SK-N-SH (cell line): ENCODE data around the gene TBXA2R. TPM values are rescaled to one million over a fixed set of nuclear protein-coding genes. Genes with fewer than 3 reads are reported as not detected.
"Not testable (repeated sequence)": the region's sequence is repeated elsewhere in the genome, so short reads cannot be mapped to it uniquely, and the experiment has no call there.

Experiments
- CTCF ChIA-PET: fragments of 300-600, 350-600 bp; formaldehyde crosslinking; extraction: SDS; loops from one replicate; lab custom pipeline; 2021; lab: Yijun Ruan, JAX
- POLR2A ChIA-PET: fragments of 350-600 bp; sonication (Branson Sonifier 250); formaldehyde crosslinking; extraction: SDS; loops from one replicate; lab custom pipeline; 2020; ENCODE audit warnings: antibody characterized with exemption, inconsistent platforms; lab: Yijun Ruan, JAX
- DNase-seq: peaks from one replicate; pipeline ENCODE4 v3.0.0; 2012
- H2AFZ ChIP-seq: fragments of 200-600 bp; sonication (generic); 2 replicates; pipeline ENCODE4 v1.8.1; 2016; ENCODE audit warnings: antibody characterized with exemption, mild to moderate bottlenecking, low read depth
- H3F3A ChIP-seq: fragments of 200-600 bp; sonication (generic); replicated peaks from 2 replicates; pipeline ENCODE3; 2016; ENCODE audit warnings: antibody characterized with exemption, mild to moderate bottlenecking; ENCODE audit not compliant: insufficient read depth
- H3K27ac ChIP-seq, 2 experiments: fragments of 200-500 bp in 1 of 2; fragments of 200-600 bp in 1 of 2; sonication (Bioruptor generic) in 1 of 2; sonication (generic), shearing (Covaris generic) in 1 of 2; 2 replicates each; pipeline versions ENCODE4 v1.5.1 to v1.6.1; 2014 to 2016; ENCODE audit warnings: low read depth in 2 of 2, inconsistent platforms in 1 of 2, low read length in 1 of 2, mild to moderate bottlenecking in 1 of 2, mixed read lengths in 1 of 2
- H3K27me3 ChIP-seq: fragments of 200-600 bp; sonication (generic), shearing (Covaris generic); 2 replicates; pipeline ENCODE4 v1.6.1; 2016; ENCODE audit warnings: mixed run types; ENCODE audit not compliant: insufficient read depth
- H3K36me3 ChIP-seq, 2 experiments: fragments of 200-500 bp in 1 of 2; fragments of 200-600 bp in 1 of 2; sonication (Bioruptor generic) in 1 of 2; sonication (generic) in 1 of 2; replicated peaks in 1 of 2; 2 replicates each; pipeline versions ENCODE3 to v1.5.1; 2014 to 2016; ENCODE audit warnings: low read length in 1 of 2, mild to moderate bottlenecking in 1 of 2; ENCODE audit not compliant: insufficient read depth in 2 of 2, control insufficient read depth in 1 of 2
- H3K4me1 ChIP-seq, 2 experiments: fragments of 200-500 bp in 1 of 2; fragments of 200-600 bp in 1 of 2; sonication (Bioruptor generic) in 1 of 2; sonication (generic), shearing (Covaris generic) in 1 of 2; 2 replicates each; pipeline versions ENCODE4 v1.5.1 to v1.6.1; 2014 to 2016; ENCODE audit warnings: low read depth in 1 of 2, low read length in 1 of 2, mixed run types in 1 of 2; ENCODE audit not compliant: insufficient read depth in 2 of 2, control insufficient read depth in 1 of 2
- H3K4me2 ChIP-seq: fragments of 200-600 bp; sonication (generic), shearing (Covaris generic); 2 replicates; pipeline ENCODE4 v1.6.1; 2017; ENCODE audit warnings: mixed run types
- H3K4me3 ChIP-seq, 2 experiments: fragments of 200-500 bp in 1 of 2; fragments of 200-600 bp in 1 of 2; sonication (Bioruptor generic) in 1 of 2; sonication (generic), shearing (Covaris generic) in 1 of 2; 2 replicates each; pipeline versions ENCODE4 v1.5.1 to v1.8.1; 2014 to 2016; ENCODE audit warnings: low read depth in 2 of 2, inconsistent platforms in 1 of 2, low read length in 1 of 2, mild to moderate bottlenecking in 1 of 2, mixed read lengths in 1 of 2, moderate library complexity in 1 of 2
- H3K79me2 ChIP-seq: fragments of 200-600 bp; sonication (generic); 2 replicates; pipeline ENCODE4 v1.8.1; 2017; ENCODE audit warnings: mild to moderate bottlenecking; ENCODE audit not compliant: insufficient read depth
- H3K9ac ChIP-seq: fragments of 200-600 bp; sonication (generic); 2 replicates; pipeline ENCODE4 v1.6.1; 2017; ENCODE audit warnings: mixed run types
- H3K9me2 ChIP-seq: fragments of 200-600 bp; sonication (generic); 2 replicates; pipeline ENCODE4 v1.6.1; 2017; ENCODE audit warnings: mixed run types
- H3K9me3 ChIP-seq: fragments of 200-600 bp; sonication (generic); 2 replicates; pipeline ENCODE4 v1.6.1; 2017; ENCODE audit warnings: mixed run types, mild to moderate bottlenecking, moderate library complexity
- H4K20me1 ChIP-seq: fragments of 200-600 bp; sonication (generic); 2 replicates; pipeline ENCODE4 v1.6.1; 2017; ENCODE audit warnings: mild to moderate bottlenecking, mixed run types; ENCODE audit not compliant: insufficient read depth
- CHD2 ChIP-seq: fragments of 150-350 bp; IDR thresholded peaks from 2 replicates; pipeline ENCODE4 v1.6.1; 2018; ENCODE audit warnings: low read length; ENCODE audit not compliant: partially characterized antibody
- CTCF ChIP-seq: fragments of 200-600 bp; sonication (generic); IDR thresholded peaks from 2 replicates; pipeline ENCODE4 v1.6.1; 2017; ENCODE audit warnings: antibody characterized with exemption, mild to moderate bottlenecking, moderate library complexity
- ELF1 ChIP-seq: IDR thresholded peaks from 2 replicates; pipeline ENCODE4 v1.4.0; 2012
- IRF3 ChIP-seq: fragments of 150-350 bp; IDR thresholded peaks from 2 replicates; pipeline ENCODE4 v1.6.1; 2016; ENCODE audit warnings: mild to moderate bottlenecking, low read depth, low read length
- MAX ChIP-seq: IDR thresholded peaks from 2 replicates; pipeline ENCODE4 v1.4.0; 2012; ENCODE audit warnings: low read depth
- MEF2A ChIP-seq: IDR thresholded peaks from 2 replicates; pipeline ENCODE4 v1.4.0; 2012; ENCODE audit warnings: low read depth, borderline replicate concordance
- PBX3 ChIP-seq: IDR thresholded peaks from 2 replicates; pipeline ENCODE4; 2012
- RAD21 ChIP-seq: IDR thresholded peaks from 2 replicates; pipeline ENCODE4 v1.6.1; 2012; ENCODE audit warnings: mild to moderate bottlenecking, low read length
- REST ChIP-seq: IDR thresholded peaks from 2 replicates; pipeline ENCODE4 v1.6.1; 2012; ENCODE audit warnings: mild to moderate bottlenecking, low read depth, low read length, moderate library complexity
- TAF1 ChIP-seq: IDR thresholded peaks from 2 replicates; pipeline ENCODE4 v1.6.1; 2012; ENCODE audit warnings: low read depth, mild to moderate bottlenecking, low read length, moderate library complexity, borderline replicate concordance
- TCF12 ChIP-seq: IDR thresholded peaks from 2 replicates; pipeline ENCODE4 v1.4.0; 2012
- WGBS: methylation state at CpG from one replicate; pipeline ENCODE4 v1.1.6; 2017; ENCODE audit warnings: low lambda C conversion rate; 5-methylcytosine and 5-hydroxymethylcytosine counted together
- polyA plus RNA-seq, 3 experiments: library from polyadenylated mRNA; depleted of rRNA; stranded (reverse); fragments of >200 nt; gene quantifications; 2 replicates each; pipeline ENCODE4 v1.2.3, GENCODE V29; 2012

TBXA2R gene
- polyA plus RNA-seq, 1 of the 3 experiments (the other 2 are of a cell fraction) = 0.92 TPM

- H3K4me3 ChIP-seq = no peak overlapping the region
- H3K79me2 ChIP-seq = no peaks in the 10 kb centered on the region
- H3K27me3 ChIP-seq = no peaks in the 10 kb centered on the region
- DNase-seq = no peak
- H3K9me2 ChIP-seq = no peaks in the 10 kb centered on the region
- 100% methylated on average over 5 of the region's 33 CpGs for WGBS
- peaks cover 6 to 18% of the 10 kb centered on the region in 2 experiments for H3K36me3 ChIP-seq
- H2AFZ ChIP-seq = no peak overlapping the region
- no peaks in the 10 kb centered on the region for H4K20me1 ChIP-seq
- POLR2A ChIA-PET = no interaction called here
- H3K9ac ChIP-seq = no peak overlapping the region
- H3K27ac ChIP-seq = no peak overlapping the region
- no peak for TF ChIP-seq TCF12
- TF ChIP-seq REST = no peak
- TF ChIP-seq ELF1 = no peak
- TF ChIP-seq RAD21 = no peak
- TF ChIP-seq CHD2 = no peak
- TF ChIP-seq MEF2A = no peak
- TF ChIP-seq CTCF = no peak
- no peak for TF ChIP-seq IRF3
- no peak for TF ChIP-seq TAF1
- TF ChIP-seq PBX3 = no peak
- no peak for TF ChIP-seq MAX
- CTCF ChIA-PET = interaction anchor here (0.9 to 2.3 kb wide), 2 partner anchors 18 to 51 kb away, joined by 3 to 9 read pairs; no protein-coding TSS in a partner anchor
- H3F3A ChIP-seq = no peaks in the 10 kb centered on the region
- no peaks in the 10 kb centered on the region for H3K4me1 ChIP-seq
- H3K9me3 ChIP-seq = no peaks in the 10 kb centered on the region
- no peak overlapping the region for H3K4me2 ChIP-seq
Observed at GRCh38 chr19:3648037-3648905, 41.6 kb upstream of the TBXA2R start.

GRCh38 chr19:3647102-3647501, 40.4 kb upstream of the TBXA2R start:
- 100% methylated on average over 2 of the region's 5 CpGs for whole genome bisulfite sequencing
- H3K4me1 ChIP-seq, H3K27me3 ChIP-seq, POLR2A ChIA-PET, H3K27ac ChIP-seq, H3K9me2 ChIP-seq, H2AFZ ChIP-seq, H3K79me2 ChIP-seq, H3K4me2 ChIP-seq, H3K36me3 ChIP-seq, H4K20me1 ChIP-seq, H3K4me3 ChIP-seq, H3F3A ChIP-seq, H3K9ac ChIP-seq, H3K9me3 ChIP-seq, DNase-seq: not testable (repeated sequence)
- CTCF ChIA-PET = interaction anchor here (2.3 kb wide), 1 partner anchor 19 kb away, joined by 9 read pairs; no protein-coding TSS in a partner anchor
